OCI-LY3 (cell line): ENCODE measurements around the gene MAOB.
"Not testable (repeated sequence)": the region's sequence is repeated elsewhere in the genome, so short reads cannot be mapped to it uniquely, and the experiment has no call there.

Source experiments
- H2AFZ ChIP-seq: fragments of 200-600, 300-600 bp; shearing (Covaris generic); 2 replicates; pipeline ENCODE4 v1.6.0; 2014; ENCODE audit warnings: antibody characterized with exemption, low read depth, low read length
- H3K27ac ChIP-seq: fragments of 200-600, 300-600 bp; sonication (generic); 2 replicates; pipeline ENCODE4 v1.5.1; 2014; ENCODE audit warnings: mild to moderate bottlenecking, low read length, moderate library complexity, mixed read lengths
- H3K27me3 ChIP-seq: fragments of 200-600, 300-600 bp; sonication (generic); 2 replicates; pipeline ENCODE4 v1.6.1; 2014; ENCODE audit warnings: low read depth, low read length, mixed read lengths
- H3K36me3 ChIP-seq: fragments of 200-600, 300-600 bp; sonication (generic); replicated peaks from 2 replicates; pipeline ENCODE3; 2014; ENCODE audit warnings: low read depth, low read length, mixed read lengths
- H3K4me1 ChIP-seq: fragments of 300-600, 200-600 bp; sonication (generic); 2 replicates; pipeline ENCODE4 v1.6.1; 2014; ENCODE audit warnings: low read length, mixed read lengths
- H3K4me2 ChIP-seq: fragments of 200-600, 300-600 bp; sonication (generic); 2 replicates; pipeline ENCODE4 v1.6.1; 2014; ENCODE audit warnings: low read length, mixed read lengths
- H3K4me3 ChIP-seq: fragments of 300-600, 200-600 bp; sonication (generic); 2 replicates; pipeline ENCODE4 v1.5.1; 2014; ENCODE audit warnings: antibody characterized with exemption, mild to moderate bottlenecking, low read length, moderate library complexity
- H3K79me2 ChIP-seq: fragments of 300-600, 200-600 bp; shearing (Covaris generic); 2 replicates; pipeline ENCODE4 v1.6.1; 2014; ENCODE audit warnings: mild to moderate bottlenecking, low read length, mixed read lengths
- H3K9ac ChIP-seq: fragments of 300-600, 200-600 bp; shearing (Covaris generic); 2 replicates; pipeline ENCODE4 v1.6.0; 2014; ENCODE audit warnings: mild to moderate bottlenecking, low read length, moderate library complexity
- H3K9me3 ChIP-seq: fragments of 200-600, 300-600 bp; shearing (Covaris generic); 2 replicates; pipeline ENCODE4 v1.6.1; 2014; ENCODE audit warnings: low read length, mixed read lengths; ENCODE audit not compliant: insufficient read depth
- H4K20me1 ChIP-seq: fragments of 200-600, 300-600 bp; sonication (generic); 2 replicates; pipeline ENCODE4 v1.6.1; 2016; ENCODE audit warnings: low read length, mixed read lengths; ENCODE audit not compliant: insufficient read depth
- CTCF ChIP-seq: fragments of 200-600, 300-600 bp; sonication (generic); IDR thresholded peaks from 2 replicates; pipeline ENCODE4 v1.5.1; 2014; ENCODE audit warnings: antibody characterized with exemption, low read length, low read depth
- EZH2phosphoT487 ChIP-seq: fragments of 200-600 bp; shearing (Covaris generic); IDR thresholded peaks from 2 replicates; pipeline ENCODE4 v1.6.1; 2018; ENCODE audit warnings: antibody characterized with exemption, mixed run types, low read depth

The MAOB gene

GRCh38 chrX:43882294-43882681, at the start of gene MAOB:
MAOB (minus strand) TSS chrX:43882450; CDS start chrX:43882299, 151 bp downstream.
- no peak for TF ChIP-seq EZH2phosphoT487
- no peaks in the 10 kb centered on the region for H3K4me1 ChIP-seq
- no peaks in the 10 kb centered on the region for H4K20me1 ChIP-seq
- no peak within 1 kb of the TSS for H2AFZ ChIP-seq
- H3K79me2 ChIP-seq, result no peaks in the 10 kb centered on the region
- H3K36me3 ChIP-seq, result no peaks in the 10 kb centered on the region
- no peak within 1 kb of the TSS for H3K4me3 ChIP-seq
- no peaks in the 10 kb centered on the region for H3K27me3 ChIP-seq
- no peak within 1 kb of the TSS for H3K9ac ChIP-seq
- H3K4me2 ChIP-seq, result no peak within 1 kb of the TSS
- no peaks in the 10 kb centered on the region for H3K9me3 ChIP-seq
- no peak within 1 kb of the TSS for H3K27ac ChIP-seq

DNA sequence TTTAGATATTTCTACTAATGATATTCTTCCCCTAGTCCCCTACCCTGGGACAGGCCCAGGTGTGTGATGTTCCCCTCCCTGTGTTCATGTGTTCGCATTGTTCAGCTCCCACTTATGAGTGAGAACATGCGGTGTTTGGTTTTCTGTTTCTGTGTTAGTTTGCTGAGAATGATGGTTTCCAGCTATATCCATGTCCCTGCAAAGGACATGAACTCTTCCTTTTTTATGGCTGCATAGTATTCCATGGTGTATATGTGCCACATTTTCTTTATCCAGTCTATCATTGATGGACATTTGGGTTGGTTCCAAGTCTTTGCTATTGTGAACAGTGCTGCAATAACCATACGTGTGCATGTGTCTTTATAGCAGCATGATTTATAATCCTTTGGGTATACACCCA, 39.8 kb upstream of the MAOB start:
- H3K9ac ChIP-seq, H3K27ac ChIP-seq, H3K79me2 ChIP-seq, H3K4me2 ChIP-seq, H4K20me1 ChIP-seq, H3K27me3 ChIP-seq, H3K4me1 ChIP-seq, H3K36me3 ChIP-seq, H3K9me3 ChIP-seq, H2AFZ ChIP-seq, H3K4me3 ChIP-seq: not testable (repeated sequence)

- not testable (repeated sequence) for H3K4me2 ChIP-seq, H3K79me2 ChIP-seq, H2AFZ ChIP-seq, H3K4me1 ChIP-seq, H3K36me3 ChIP-seq, H3K27me3 ChIP-seq, H4K20me1 ChIP-seq, H3K9me3 ChIP-seq, H3K4me3 ChIP-seq, H3K9ac ChIP-seq, H3K27ac ChIP-seq
Measured at GRCh38 chrX:43910772-43911171, 28.5 kb upstream of the MAOB start.

GRCh38 chrX:43910012-43910411, 27.8 kb upstream of the MAOB start:
- Histone ChIP-seq H3K79me2 (no peaks in the 10 kb centered on the region), H4K20me1 (no peaks in the 10 kb centered on the region), H3K4me1 (no peaks in the 10 kb centered on the region), H3K9ac (no peak overlapping the region), H2AFZ (no peak overlapping the region), H3K9me3 (no peaks in the 10 kb centered on the region), H3K4me2 (no peak overlapping the region), H3K4me3 (no peak overlapping the region), H3K27ac (no peak overlapping the region), H3K36me3 (no peaks in the 10 kb centered on the region), H3K27me3 (no peaks in the 10 kb centered on the region)
- TF ChIP-seq EZH2phosphoT487 (no peak), CTCF (no peak)

DNA sequence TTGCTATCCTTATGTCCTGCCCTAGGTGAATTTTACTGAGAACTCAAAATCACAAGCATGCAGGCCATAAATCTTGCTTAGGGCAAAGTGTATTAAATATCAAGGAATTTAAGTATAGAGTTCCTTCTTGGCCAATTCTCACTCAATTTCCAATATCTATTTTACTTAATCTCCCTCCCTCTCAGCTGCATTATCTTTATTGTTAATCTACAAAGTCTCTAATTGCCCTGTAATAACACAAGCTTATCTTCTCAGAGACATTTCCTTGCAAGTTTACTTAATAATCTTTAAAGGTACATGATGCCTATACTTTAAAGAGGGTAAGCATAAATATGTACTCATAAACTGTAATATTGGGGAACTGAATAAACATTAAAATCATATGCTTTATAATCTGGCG, 26.9 kb upstream of the MAOB start:
- Histone ChIP-seq H3K4me2 (no peak overlapping the region), H3K79me2 (no peaks in the 10 kb centered on the region), H3K36me3 (no peaks in the 10 kb centered on the region), H3K4me3 (no peak overlapping the region), H3K9me3 (no peaks in the 10 kb centered on the region), H2AFZ (no peak overlapping the region), H3K27ac (no peak overlapping the region), H4K20me1 (no peaks in the 10 kb centered on the region), H3K27me3 (no peaks in the 10 kb centered on the region), H3K9ac (no peak overlapping the region), H3K4me1 (no peaks in the 10 kb centered on the region)
- TF ChIP-seq EZH2phosphoT487 (no peak), CTCF (no peak)
